HG03520 (cell line): ENCODE results near the gene PLEKHG4.
A peak's percentile ranks its signal among the peaks of the same experiment; 100 is the strongest.

Experiments
- ATAC-seq: cut with Tn5 transposase; IDR thresholded peaks from one replicate; pipeline ENCODE4 v1.9.1; 2021; ENCODE audit warnings: mild to moderate bottlenecking, moderate library complexity; ENCODE audit not compliant: unreplicated experiment

PLEKHG4 gene

DNA sequence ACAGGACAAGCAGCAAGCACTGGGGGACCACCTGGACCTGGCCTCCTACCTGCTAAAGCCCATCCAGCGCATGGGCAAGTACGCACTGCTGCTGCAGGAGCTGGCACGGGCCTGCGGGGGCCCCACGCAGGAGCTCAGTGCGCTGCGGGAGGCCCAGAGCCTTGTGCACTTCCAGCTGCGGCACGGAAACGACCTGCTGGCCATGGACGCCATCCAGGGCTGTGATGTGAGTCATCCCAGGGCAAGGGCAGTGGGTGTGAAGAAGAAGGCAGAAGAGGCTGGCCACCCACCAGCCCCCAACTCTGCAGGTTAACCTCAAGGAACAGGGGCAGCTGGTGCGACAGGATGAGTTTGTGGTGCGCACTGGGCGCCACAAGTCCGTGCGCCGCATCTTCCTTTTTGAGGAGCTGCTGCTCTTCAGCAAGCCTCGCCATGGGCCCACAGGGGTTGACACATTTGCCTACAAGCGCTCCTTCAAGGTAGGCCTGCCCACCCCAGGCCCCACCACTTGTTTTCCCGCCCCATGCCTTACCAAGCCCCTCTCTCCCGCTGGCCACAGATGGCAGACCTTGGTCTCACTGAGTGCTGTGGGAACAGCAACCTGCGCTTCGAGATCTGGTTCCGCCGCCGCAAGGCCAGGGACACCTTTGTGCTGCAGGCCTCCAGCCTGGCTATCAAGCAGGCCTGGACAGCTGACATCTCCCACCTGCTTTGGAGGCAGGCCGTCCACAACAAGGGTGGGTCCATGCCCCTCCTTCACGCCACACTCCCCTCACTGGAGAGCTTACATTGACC lies 7.3 kb downstream of the PLEKHG4 start:
- ATAC-seq: no peak

DNA sequence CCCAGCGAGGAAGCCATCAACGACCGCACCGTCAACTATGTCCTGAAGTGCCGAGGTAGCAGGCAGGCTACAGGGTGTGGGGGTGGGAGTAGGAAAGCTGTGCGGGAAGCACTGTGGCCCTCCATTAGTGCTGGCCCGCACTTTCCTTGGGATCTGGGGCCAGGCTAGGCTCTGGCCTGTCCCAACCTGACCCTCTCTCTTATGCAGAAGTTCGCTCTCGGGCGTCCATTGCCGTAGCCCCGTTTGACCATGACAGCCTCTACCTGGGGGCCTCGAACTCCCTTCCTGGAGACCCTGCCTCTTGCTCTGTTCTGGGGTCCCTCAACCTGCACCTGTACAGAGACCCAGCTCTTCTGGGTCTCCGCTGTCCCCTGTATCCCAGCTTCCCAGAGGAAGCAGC lies 8.6 kb downstream of the PLEKHG4 start:
- no peak for ATAC-seq

- ATAC-seq: no peak
Measured at GRCh38 chr16:67291461-67291860, 12.1 kb downstream of the PLEKHG4 start.

DNA sequence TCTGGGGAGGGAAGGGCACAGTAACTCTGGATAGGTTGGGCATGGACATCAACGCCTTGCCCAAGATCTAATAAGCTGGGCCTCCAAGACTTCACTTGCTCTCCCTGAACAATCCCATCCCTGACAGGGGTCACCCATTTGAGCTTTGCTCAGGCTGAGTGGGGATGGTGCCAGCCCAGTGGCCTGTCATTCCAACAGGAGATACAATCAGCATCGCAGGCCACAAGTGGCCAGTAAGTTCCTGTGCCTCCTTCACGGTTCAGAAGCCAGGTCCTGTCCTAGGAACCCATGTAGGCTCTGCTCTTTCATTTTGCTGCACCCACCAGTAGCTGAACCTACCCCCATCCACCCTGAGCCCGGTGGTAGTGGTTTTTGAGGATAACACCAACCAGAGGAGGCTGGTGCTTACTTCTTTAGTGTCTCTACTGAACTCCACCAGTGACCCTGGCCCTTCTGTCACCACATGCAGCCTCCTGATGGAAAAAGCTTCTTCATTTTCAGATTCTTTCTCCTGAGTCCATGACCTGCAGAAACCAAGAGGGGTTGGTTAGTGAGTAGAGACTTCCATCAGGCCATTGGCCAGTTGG lies 14.9 kb downstream of the PLEKHG4 start:
- no peak for ATAC-seq

- no peak for ATAC-seq
Measured at GRCh38 chr16:67294938-67295361, 15.6 kb downstream of the PLEKHG4 start.

DNA sequence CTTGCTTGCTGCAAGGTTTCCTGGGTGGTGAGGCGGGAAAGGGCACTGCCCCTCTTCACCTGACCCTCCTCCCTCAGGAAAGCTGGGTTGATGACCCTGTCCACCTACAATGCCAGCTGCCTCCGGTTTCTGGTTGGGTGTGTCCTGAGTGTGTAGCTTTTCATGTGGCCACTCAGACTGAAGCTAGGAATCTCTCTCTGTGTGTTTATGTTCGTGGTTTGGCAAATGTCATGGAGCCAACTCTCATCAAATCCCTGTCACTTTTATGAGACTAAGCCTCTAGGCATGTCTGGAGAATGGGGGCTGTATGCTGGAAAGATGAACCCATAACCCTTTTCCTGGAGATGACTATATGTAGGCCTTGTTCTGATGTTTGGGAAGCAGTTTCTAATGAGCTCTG lies 17.1 kb downstream of the PLEKHG4 start:
- ATAC-seq: no peak

GRCh38 chr16:67298277-67298676 lies 18.9 kb downstream of the PLEKHG4 start:
- no peak for ATAC-seq

DNA sequence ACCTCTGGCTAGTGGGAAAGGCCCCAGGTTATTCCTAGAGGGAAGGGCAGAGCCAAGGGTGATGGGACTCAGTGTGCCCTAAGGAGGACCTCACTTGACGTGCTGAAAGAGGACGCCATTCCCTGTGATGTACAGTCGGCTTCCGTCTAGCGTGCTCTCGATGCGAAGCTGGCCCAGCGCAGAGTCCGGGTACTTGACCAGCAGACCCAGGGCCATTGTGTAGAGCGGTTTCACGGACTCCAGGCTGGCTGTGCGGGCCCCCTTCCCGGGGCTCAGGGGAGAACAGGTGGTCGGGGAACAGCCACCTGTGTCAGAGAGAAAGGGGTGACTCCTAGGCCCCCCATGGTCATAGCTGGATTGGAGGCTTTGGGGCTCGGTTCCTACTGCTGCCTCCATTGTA lies 19.9 kb downstream of the PLEKHG4 start:
- ATAC-seq: no peak

- ATAC-seq: no peak
Measured at GRCh38 chr16:67301080-67301782, 21.9 kb downstream of the PLEKHG4 start.

GRCh38 chr16:67302076-67302475 lies 22.7 kb downstream of the PLEKHG4 start:
- no peak for ATAC-seq

GRCh38 chr16:67302970-67303369 lies 23.6 kb downstream of the PLEKHG4 start:
- no peak for ATAC-seq

- no peak for ATAC-seq
Measured at GRCh38 chr16:67304020-67304419, 24.7 kb downstream of the PLEKHG4 start.

DNA sequence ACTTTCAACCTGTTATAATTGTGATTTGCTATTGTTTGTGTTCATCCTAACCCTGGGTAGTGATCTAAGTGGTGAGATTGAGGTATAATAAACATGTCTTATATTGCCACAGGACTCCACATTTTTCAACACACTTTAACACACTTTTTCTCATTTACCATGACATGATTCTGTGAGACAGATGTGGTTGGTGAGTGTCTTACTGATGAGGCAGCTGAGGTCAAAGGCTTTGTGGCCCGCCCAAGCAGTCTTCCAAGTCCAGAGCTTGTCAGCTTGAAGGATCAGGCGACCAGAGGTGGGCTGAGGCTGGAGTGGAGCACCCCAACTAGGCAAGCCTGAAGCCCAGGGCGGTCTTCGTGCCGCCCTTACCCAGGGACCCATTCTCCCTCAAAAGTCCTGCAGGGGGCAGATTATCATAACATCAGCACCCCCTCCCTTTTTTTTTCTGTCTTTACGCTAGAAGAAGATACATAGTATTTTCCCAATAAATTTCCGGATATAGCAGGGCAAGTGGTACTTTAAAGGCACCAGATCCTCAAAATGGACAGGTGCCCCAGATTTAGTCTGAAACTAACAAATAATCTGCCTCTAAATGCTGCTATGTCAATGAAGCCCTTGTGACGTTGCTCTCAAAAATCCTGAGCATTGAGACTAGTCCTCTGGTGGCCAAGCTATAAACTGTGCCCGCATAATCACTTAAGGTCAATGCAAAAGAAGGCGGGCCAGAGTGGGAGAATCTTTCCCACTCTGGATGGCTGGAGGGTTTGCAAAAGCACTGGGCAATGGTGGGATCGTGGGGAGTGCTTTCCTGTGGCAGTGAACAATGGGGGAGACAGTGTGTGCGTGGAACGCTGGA lies 26.1 kb downstream of the PLEKHG4 start:
- ATAC-seq: no peak

GRCh38 chr16:67310561-67310960 lies 31.2 kb downstream of the PLEKHG4 start:
- no peak for ATAC-seq

DNA sequence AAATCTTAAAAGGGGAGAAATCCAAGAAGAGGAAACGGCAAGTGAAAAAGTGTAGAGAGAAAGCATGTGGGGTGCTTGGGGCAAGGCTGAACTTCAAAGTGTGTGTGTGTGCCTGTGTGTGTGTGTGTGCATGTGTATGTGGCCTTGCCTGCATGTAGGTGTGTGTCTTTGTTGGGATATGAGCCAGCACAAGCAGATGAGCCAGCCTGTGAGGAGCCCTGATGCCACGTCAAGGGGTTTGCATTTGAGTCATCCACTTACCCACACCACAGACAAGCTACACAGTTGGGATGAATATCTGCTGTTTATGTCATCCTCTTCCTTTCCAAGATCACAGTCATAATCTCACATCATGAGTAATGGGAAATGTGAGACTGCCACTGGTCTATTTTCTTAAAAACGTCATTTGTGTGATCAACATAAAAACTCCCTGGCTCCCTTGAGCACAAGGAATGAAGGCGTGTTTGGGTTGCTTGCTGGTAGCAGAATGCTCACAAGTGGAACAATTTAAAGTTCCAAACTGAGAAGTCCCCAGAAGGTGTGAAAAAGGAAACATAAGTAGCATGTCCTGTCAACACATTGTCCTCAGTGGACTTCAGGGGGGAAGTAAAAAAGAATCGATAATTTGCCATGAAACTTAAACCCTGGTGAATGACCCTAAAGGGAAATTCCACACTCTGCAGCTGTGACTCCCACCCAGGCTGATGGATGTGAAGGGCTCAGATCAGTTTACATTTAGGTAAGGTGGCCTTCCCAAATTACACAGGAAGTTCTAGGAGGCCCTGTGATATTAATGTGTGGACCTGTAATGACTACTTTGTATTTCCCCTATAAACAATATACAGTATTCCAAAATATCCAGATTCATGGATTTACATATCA lies 32.5 kb downstream of the PLEKHG4 start:
- peak; percentile 71 for ATAC-seq

GRCh38 chr16:67312719-67313118 lies 33.4 kb downstream of the PLEKHG4 start:
- ATAC-seq: no peak

DNA sequence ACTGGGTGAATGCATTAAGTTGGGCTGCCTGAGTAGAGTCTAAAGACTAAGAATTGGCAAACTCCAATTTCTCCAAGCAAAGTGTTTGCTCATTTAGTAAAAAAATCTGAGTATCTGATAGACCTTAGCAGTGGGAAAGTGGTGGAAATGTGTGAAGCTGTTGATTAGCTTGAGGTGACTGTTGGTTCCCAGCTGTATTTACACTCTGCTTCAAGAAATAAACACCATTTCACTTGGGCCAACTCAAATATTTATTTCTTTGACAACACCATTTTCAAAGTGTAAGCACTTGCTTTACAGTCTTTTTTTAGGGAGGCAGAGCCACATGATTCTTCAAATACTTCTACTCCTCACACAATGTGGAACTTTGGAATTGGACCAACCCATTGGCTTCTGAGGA lies 38.5 kb downstream of the PLEKHG4 start:
- no peak for ATAC-seq

DNA sequence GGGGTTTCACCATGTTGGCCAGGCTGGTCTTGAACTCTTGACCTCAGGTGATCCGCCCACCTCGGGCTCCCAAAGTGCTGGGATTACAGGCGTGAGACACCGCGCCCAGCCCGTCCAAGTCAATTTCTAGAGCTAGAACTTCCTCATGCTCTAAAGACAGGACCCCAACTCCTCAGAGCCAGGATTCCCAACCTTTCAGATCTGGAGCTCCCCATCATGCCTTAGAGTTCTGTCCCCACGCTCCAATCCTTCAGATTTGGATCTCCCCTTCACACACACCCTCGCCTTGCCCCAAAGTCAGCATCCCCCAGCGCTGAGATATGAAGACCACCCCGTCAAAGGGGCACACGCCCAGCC lies 46.8 kb downstream of the PLEKHG4 start:
- ATAC-seq: no peak

- no peak for ATAC-seq
Measured at GRCh38 chr16:67326472-67327309, 47.4 kb downstream of the PLEKHG4 start, which contains the start of the genes KCTD19 and LRRC36. TSS of gene KCTD19 (minus strand) at chr16:67326741. CDS start at chr16:67326707, 34 bp downstream. TSS of gene LRRC36 (plus strand) at chr16:67326815. CDS start at chr16:67326863, 48 bp downstream.
